HEK293 (cell line): ENCODE results near the gene DMAC2L.
A peak's percentile ranks its signal among the peaks of the same experiment; 100 is the strongest.

Experiments
- BCL11A ChIP-seq: fragments of 450-650 bp; formaldehyde crosslinking; IDR thresholded peaks from 2 replicates; pipeline ENCODE4 v1.5.1; 2016; ENCODE audit warnings: low read depth, missing biosample characterization, missing genetic modification characterization
- KLF9 ChIP-seq: fragments of 450-650 bp; formaldehyde crosslinking; IDR thresholded peaks from 2 replicates; pipeline ENCODE4 v1.5.1; 2016; ENCODE audit warnings: missing biosample characterization, missing genetic modification characterization, low read depth
- MYNN ChIP-seq: fragments of 450-650 bp; formaldehyde crosslinking; IDR thresholded peaks from 2 replicates; pipeline ENCODE4 v1.5.1; 2016; ENCODE audit warnings: missing biosample characterization, missing genetic modification characterization, borderline replicate concordance
- REPIN1 ChIP-seq: fragments of 450-650 bp; formaldehyde crosslinking; IDR thresholded peaks from 2 replicates; pipeline ENCODE4 v1.5.1; 2017; ENCODE audit warnings: missing biosample characterization, missing genetic modification characterization, low read depth
- SALL2 ChIP-seq: fragments of 450-650 bp; formaldehyde crosslinking; IDR thresholded peaks from 2 replicates; pipeline ENCODE4 v1.5.0; 2017; ENCODE audit warnings: missing biosample characterization, mild to moderate bottlenecking, missing genetic modification characterization, borderline replicate concordance
- SP3 ChIP-seq: fragments of 450-650 bp; formaldehyde crosslinking; IDR thresholded peaks from 2 replicates; pipeline ENCODE4 v1.5.1; 2016; ENCODE audit warnings: missing biosample characterization, missing genetic modification characterization
- TCF7L2 ChIP-seq: IDR thresholded peaks from 2 replicates; pipeline ENCODE4 v1.6.1; 2011; ENCODE audit warnings: low read depth, mild to moderate bottlenecking, inconsistent platforms, low read length, moderate library complexity, borderline replicate concordance
- ZBTB10 ChIP-seq: fragments of 450-650 bp; formaldehyde crosslinking; IDR thresholded peaks from 2 replicates; pipeline ENCODE4 v1.5.1; 2016; ENCODE audit warnings: missing biosample characterization, missing genetic modification characterization
- ZBTB20 ChIP-seq: fragments of 450-650 bp; formaldehyde crosslinking; IDR thresholded peaks from 2 replicates; pipeline ENCODE4 v1.5.1; 2016; ENCODE audit warnings: missing biosample characterization, missing genetic modification characterization
- ZBTB26 ChIP-seq: fragments of 450-650 bp; formaldehyde crosslinking; optimal IDR thresholded peaks from 2 replicates; pipeline ENCODE3; 2016; ENCODE audit warnings: missing biosample characterization, mild to moderate bottlenecking, missing genetic modification characterization
- ZNF10 ChIP-seq: fragments of 450-650 bp; formaldehyde crosslinking; IDR thresholded peaks from 2 replicates; pipeline ENCODE4 v1.5.1; 2017; ENCODE audit warnings: missing biosample characterization, missing genetic modification characterization
- ZNF155 ChIP-seq: fragments of 450-650 bp; formaldehyde crosslinking; IDR thresholded peaks from 2 replicates; pipeline ENCODE4 v1.5.1; 2016; ENCODE audit warnings: missing biosample characterization, missing genetic modification characterization
- ZNF2 ChIP-seq: fragments of 450-650 bp; formaldehyde crosslinking; IDR thresholded peaks from 2 replicates; pipeline ENCODE4 v1.5.1; 2016; ENCODE audit warnings: missing biosample characterization, missing genetic modification characterization
- ZNF324 ChIP-seq: fragments of 450-650 bp; formaldehyde crosslinking; IDR thresholded peaks from 2 replicates; pipeline ENCODE4 v1.5.1; 2016; ENCODE audit warnings: missing biosample characterization, missing genetic modification characterization
- ZNF341 ChIP-seq: fragments of 450-650 bp; formaldehyde crosslinking; IDR thresholded peaks from 2 replicates; pipeline ENCODE4; 2016; ENCODE audit warnings: low read depth, missing biosample characterization, missing genetic modification characterization
- ZNF362 ChIP-seq: fragments of 450-650 bp; formaldehyde crosslinking; IDR thresholded peaks from 2 replicates; pipeline ENCODE4 v1.5.1; 2016; ENCODE audit warnings: missing biosample characterization, missing genetic modification characterization
- ZNF37A ChIP-seq: fragments of 450-650 bp; IDR thresholded peaks from 2 replicates; pipeline ENCODE4 v1.5.1; 2018; ENCODE audit warnings: missing biosample characterization, missing genetic modification characterization
- ZNF416 ChIP-seq: fragments of 450-650 bp; formaldehyde crosslinking; IDR thresholded peaks from 2 replicates; pipeline ENCODE4 v1.5.1; 2016; ENCODE audit warnings: missing biosample characterization, missing genetic modification characterization
- ZNF510 ChIP-seq: fragments of 450-650 bp; formaldehyde crosslinking; IDR thresholded peaks from 2 replicates; pipeline ENCODE4 v1.5.1; 2018; ENCODE audit warnings: mild to moderate bottlenecking, missing genetic modification characterization, missing biosample characterization; ENCODE audit not compliant: insufficient replicate concordance
- ZNF558 ChIP-seq: fragments of 450-650 bp; formaldehyde crosslinking; IDR thresholded peaks from 2 replicates; pipeline ENCODE4 v1.5.1; 2016; ENCODE audit warnings: missing biosample characterization, missing genetic modification characterization
- ZNF610 ChIP-seq: fragments of 450-650 bp; formaldehyde crosslinking; IDR thresholded peaks from 2 replicates; pipeline ENCODE4 v1.5.1; 2016; ENCODE audit warnings: missing biosample characterization, missing genetic modification characterization, borderline replicate concordance
- ZNF626 ChIP-seq: fragments of 450-650 bp; sonication (Bioruptor Pico); formaldehyde crosslinking; IDR thresholded peaks from 2 replicates; pipeline ENCODE4 v1.5.1; 2018; ENCODE audit warnings: missing biosample characterization, missing genetic modification characterization, inconsistent platforms
- ZNF677 ChIP-seq: fragments of 450-650 bp; IDR thresholded peaks from 2 replicates; pipeline ENCODE4 v1.5.0; 2018; ENCODE audit warnings: missing biosample characterization, mild to moderate bottlenecking, missing genetic modification characterization, moderate library complexity
- ZNF692 ChIP-seq: fragments of 450-650 bp; formaldehyde crosslinking; IDR thresholded peaks from 2 replicates; pipeline ENCODE4 v1.5.1; 2016; ENCODE audit warnings: missing biosample characterization, missing genetic modification characterization
- ZNF747 ChIP-seq: fragments of 450-650 bp; formaldehyde crosslinking; IDR thresholded peaks from 2 replicates; pipeline ENCODE4 v1.5.1; 2016; ENCODE audit warnings: missing biosample characterization, missing genetic modification characterization
- ZNF768 ChIP-seq: fragments of 450-650 bp; formaldehyde crosslinking; IDR thresholded peaks from 2 replicates; pipeline ENCODE4 v1.5.1; 2018; ENCODE audit warnings: missing biosample characterization, mild to moderate bottlenecking, missing genetic modification characterization
- ZSCAN18 ChIP-seq: fragments of 450-650 bp; formaldehyde crosslinking; IDR thresholded peaks from 2 replicates; pipeline ENCODE4 v1.5.1; 2016; ENCODE audit warnings: missing biosample characterization, missing genetic modification characterization

The DMAC2L gene

GRCh38 chr14:50321009-50321660 is 9.0 kb downstream of the DMAC2L start (continued):
- TF ChIP-seq ZBTB10 (tag by site-specific recombination) (no peak), ZSCAN18 (tag by site-specific recombination) (no peak), ZNF677 (tag by site-specific recombination) (no peak), SALL2 (tag by site-specific recombination) (no peak), BCL11A (tag by site-specific recombination) (no peak), ZNF2 (tag by site-specific recombination) (peak; percentile 39; the same call in 1 of the 2 replicates), ZNF558 (tag by site-specific recombination) (peak; percentile 68; the same call in 1 of the 2 replicates), KLF9 (no peak), ZNF10 (tag by site-specific recombination) (peak; percentile 27; the same call in 1 of the 2 replicates), ZNF692 (tag by site-specific recombination) (0 out of 2 replicates have a peak, but pooled peaks have one; percentile 38), ZBTB26 (tag by site-specific recombination) (no peak), ZNF510 (tag by site-specific recombination) (no peak), ZNF37A (tag by site-specific recombination) (no peak), ZNF362 (peak; percentile 99), ZNF626 (tag by site-specific recombination) (no peak), ZNF155 (tag by site-specific recombination) (no peak), ZNF324 (no peak), SP3 (tag by site-specific recombination) (0 out of 2 replicates have a peak, but pooled peaks have one; percentile 37), MYNN (tag by site-specific recombination) (no peak), ZNF341 (no peak), ZNF768 (no peak), ZNF747 (tag by site-specific recombination) (no peak), TCF7L2 (no peak), ZBTB20 (peak; percentile 61), ZNF416 (tag by site-specific recombination) (no peak), ZNF610 (tag by site-specific recombination) (no peak), REPIN1 (tag by site-specific recombination) (no peak)
